Psoas muscle (tissue), 8 donors: ENCODE measurements around the gene HBEGF. TPM values are rescaled to one million over a fixed set of nuclear protein-coding genes. Genes with fewer than 3 reads are reported as not detected.

Experiments
- ATAC-seq, 4 donors: fragments of 200-7000 bp; cut with Tn5 transposase; one replicate each; pipeline ENCODE4 v1.9.1; 2020; ENCODE audit warnings: moderate library complexity in 3 of 4, mild to moderate bottlenecking in 2 of 4
- DNase-seq, 2 donors: peaks; one replicate each; pipeline ENCODE4 v3.0.0-alpha.2; 2020
- H3K27ac ChIP-seq: fragments of 200-600 bp; one replicate; pipeline ENCODE4 v1.8.0; 2022
- H3K27me3 ChIP-seq, 3 donors: fragments of 200-600 bp in 1 of 3; one replicate each; pipeline versions ENCODE4 v1.6.1 to v1.8.0; 2013 to 2022; ENCODE audit warnings: low read length in 2 of 3, mild to moderate bottlenecking in 2 of 3, moderate library complexity in 1 of 3; ENCODE audit not compliant: insufficient read depth in 3 of 3
- H3K36me3 ChIP-seq, 2 donors: fragments of 200-600 bp in 1 of 2; one replicate each; pipeline versions ENCODE4 v1.6.1 to v1.8.0; 2013 to 2022; ENCODE audit warnings: low read depth in 1 of 2, mild to moderate bottlenecking in 1 of 2, moderate library complexity in 1 of 2; ENCODE audit not compliant: insufficient read depth in 1 of 2
- H3K4me1 ChIP-seq: fragments of 200-600 bp; one replicate; pipeline ENCODE4 v1.8.0; 2022
- H3K4me3 ChIP-seq: fragments of 200-600 bp; one replicate; pipeline ENCODE4 v1.8.0; 2022; ENCODE audit warnings: mild to moderate bottlenecking
- H3K9me3 ChIP-seq: fragments of 200-600 bp; one replicate; pipeline ENCODE4 v1.8.0; 2022
- CTCF ChIP-seq: fragments of 200-600 bp; IDR thresholded peaks from one replicate; pipeline ENCODE4 v1.8.0; 2022; ENCODE audit warnings: antibody characterized with exemption
- WGBS, 3 donors: extraction: QIAGEN DNeasy Blood & Tissue Kit; methylation state at CpG; one replicate each; pipeline versions ENCODE4 v1.1.6 to v1.1.7; 2013; 5-methylcytosine and 5-hydroxymethylcytosine counted together
- intact Hi-C, 2 donors: fragments of 100-400 bp; cut with DNase I; formaldehyde crosslinking; loops; one replicate each; pipeline versions ENCODE4 v1.11.0 to v1.14.2; 2022
- polyA plus RNA-seq, 3 donors: library from polyadenylated mRNA; stranded (reverse); fragments of 200-250 nt; gene quantifications; one replicate each; pipeline ENCODE4 v1.2.3, GENCODE V29; 2013
- total RNA-seq, 4 donors: library from RNA; stranded (reverse); fragmentation: NEBNext Ultra II Directional in 2 of 4; extraction: Animal tissue kit (Norgen Biotek cat#: 25700) in 2 of 4; gene quantifications; one replicate each; pipeline versions ENCODE4 v1.2.1 to v1.2.4, GENCODE V29; 2021 to 2023
- donor health status: healthy with polysubstance abuse.
- donor health status: DM: no; HTN: no; CAD: no; lungs with moderate emphysema.
- donor health status: Bipolar disorder and iron deficiency.
- donor health status: healthy.
- donor health status: DM: yes; HTN: yes; CAD: no.
- donor health status: DM: no; HTN: no; CAD: no.
- donor health status: DM: no; HTN: no; CAD: no.
- donor health status: DM: yes; HTN: yes; CAD: no.

HBEGF gene
- total and polyA plus RNA-seq, 7 donors: 14.5 to 60.8 (median 33.5) TPM

GRCh38 chr5:140293091-140293848 is 53.1 kb downstream of the HBEGF start:
- Histone ChIP-seq H3K27me3 (no peaks in the 10 kb centered on the region), H3K9me3 (no peaks in the 10 kb centered on the region), H3K4me3 (peak overlapping the region; percentile 6), H3K27ac (peak overlapping the region; percentile 83), H3K4me1 (peaks cover 88% of the 10 kb centered on the region), H3K36me3 (peaks cover 0 to 3% of the 10 kb centered on the region in 2 donors)
- ATAC-seq (no peak), DNase-seq (no peak)
- 43 to 45% (median 44%) methylated on average over 4 of the region's 4 CpGs for WGBS, 3 donors
- no peak for TF ChIP-seq CTCF
- intact Hi-C loops: loop anchor here in 1 of 2 donors (10.0 kb wide), 1 partner anchor 48 kb away; no protein-coding TSS in a partner anchor

- intact Hi-C loops: loop anchor here in 1 of 2 donors (10.0 kb wide), 1 partner anchor 48 kb away; no protein-coding TSS in a partner anchor
- Histone ChIP-seq H3K27me3 (no peaks in the 10 kb centered on the region), H3K27ac (peak overlapping the region; percentile 83), H3K4me3 (no peak overlapping the region), H3K4me1 (peaks cover 88% of the 10 kb centered on the region), H3K9me3 (no peaks in the 10 kb centered on the region), H3K36me3 (no peaks in the 10 kb centered on the region)
- DNase-seq (no peak), ATAC-seq (peak in 2 of 4 donors; percentile 55 to 72)
- 56 to 80% (median 61%) methylated on average over 1 of the region's 1 CpG for WGBS, 3 donors
- no peak for TF ChIP-seq CTCF
Measured at GRCh38 chr5:140292212-140293036, 54.0 kb downstream of the HBEGF start.

- no peaks in the 10 kb centered on the region for H3K36me3 ChIP-seq
- H3K9me3 ChIP-seq: no peaks in the 10 kb centered on the region
- peaks cover 73% of the 10 kb centered on the region for H3K4me1 ChIP-seq
- ATAC-seq: no peak
- H3K27ac ChIP-seq: no peak overlapping the region
- WGBS, 3 donors: 66 to 80% (median 70%) methylated on average over 7 of the region's 7 CpGs
- no peak for TF ChIP-seq CTCF
- intact Hi-C loops: no loop called here
- no peaks in the 10 kb centered on the region for H3K27me3 ChIP-seq
- H3K4me3 ChIP-seq: no peak overlapping the region
- no peak for DNase-seq
Measured at GRCh38 chr5:140287801-140288521, 58.4 kb downstream of the HBEGF start.

- Histone ChIP-seq H3K4me1 (peaks cover 58% of the 10 kb centered on the region), H3K9me3 (no peaks in the 10 kb centered on the region), H3K27me3 (no peaks in the 10 kb centered on the region), H3K27ac (no peak overlapping the region), H3K4me3 (no peak overlapping the region), H3K36me3 (no peaks in the 10 kb centered on the region)
- no peak for TF ChIP-seq CTCF
- no peak for DNase-seq
- ATAC-seq: no peak
- intact Hi-C loops: no loop called here
- WGBS, 3 donors: 84 to 96% (median 89%) methylated on average over 5 of the region's 5 CpGs
Measured at GRCh38 chr5:140286424-140286823, 60.0 kb downstream of the HBEGF start.
